Loucy (cell line): Measurements from ENCODE around the gene SON.

Experiments
- CTCF ChIP-seq: fragments of 200-600 bp; sonication (generic); conservative IDR thresholded peaks from 2 replicates; pipeline ENCODE4 v1.5.1; 2014; ENCODE audit warnings: mild to moderate bottlenecking, antibody characterized with exemption, low read length
- EZH2phosphoT487 ChIP-seq: fragments of 200-600 bp; IDR thresholded peaks from 2 replicates; pipeline ENCODE4 v1.6.1; 2018; ENCODE audit warnings: antibody characterized with exemption, mild to moderate bottlenecking, moderate library complexity, borderline replicate concordance

GRCh38 chr21:33557447-33557846 is 14.6 kb downstream of the SON start:
- TF ChIP-seq CTCF: no peak
- no peak for TF ChIP-seq EZH2phosphoT487
